HG03175 (cell line): Measurements from ENCODE around the gene PUS1.
"Not testable (repeated sequence)": the region's sequence is repeated elsewhere in the genome, so short reads cannot be mapped to it uniquely, and the experiment has no call there.

Source experiments
- ATAC-seq: cut with Tn5 transposase; IDR thresholded peaks from one replicate; pipeline ENCODE4 v1.9.1; 2021; ENCODE audit warnings: mild to moderate bottlenecking, moderate library complexity; ENCODE audit not compliant: unreplicated experiment

PUS1 gene

GRCh38 chr12:131933387-131933786 is 4.3 kb downstream of the PUS1 start:
- no peak for ATAC-seq

- ATAC-seq: no peak
Observed at GRCh38 chr12:131934535-131934934, 5.5 kb downstream of the PUS1 start.

GRCh38 chr12:131938082-131938481 is 9.0 kb downstream of the PUS1 start:
- no peak for ATAC-seq

- ATAC-seq: no peak
Observed at GRCh38 chr12:131939007-131939406, 9.9 kb downstream of the PUS1 start.

GRCh38 chr12:131940141-131940547 is 11.1 kb downstream of the PUS1 start:
- ATAC-seq: no peak

- ATAC-seq: no peak
Observed at GRCh38 chr12:131941116-131941986, 12.3 kb downstream of the PUS1 start.

- no peak for ATAC-seq
Observed at GRCh38 chr12:131941987-131942341, 12.9 kb downstream of the PUS1 start.

GRCh38 chr12:131942671-131943070 is 13.6 kb downstream of the PUS1 start:
- ATAC-seq: no peak

- no peak for ATAC-seq
Observed at GRCh38 chr12:131943389-131943788, 14.3 kb downstream of the PUS1 start.

- ATAC-seq: no peak
Observed at GRCh38 chr12:131943876-131944275, 14.8 kb downstream of the PUS1 start.

- ATAC-seq: no peak
Observed at GRCh38 chr12:131944601-131945251, 15.7 kb downstream of the PUS1 start.

- no peak for ATAC-seq
Observed at GRCh38 chr12:131946757-131947156, 17.7 kb downstream of the PUS1 start.

- no peak for ATAC-seq
Observed at GRCh38 chr12:131947482-131948027, 18.5 kb downstream of the PUS1 start.

- no peak for ATAC-seq
Observed at GRCh38 chr12:131948166-131948712, 19.2 kb downstream of the PUS1 start.

- not testable (repeated sequence) for ATAC-seq
Observed at GRCh38 chr12:131948713-131949430, 19.8 kb downstream of the PUS1 start.

- ATAC-seq: peak; percentile 90
Observed at GRCh38 chr12:131949431-131950181, 20.5 kb downstream of the PUS1 start, which contains the start of gene EP400. EP400 (plus strand) TSS chr12:131949942; CDS start chr12:131960620, 10,678 bp downstream.

GRCh38 chr12:131950182-131950913 is 21.3 kb downstream of the PUS1 start:
- peak; percentile 33 for ATAC-seq

GRCh38 chr12:131953810-131954209 is 24.7 kb downstream of the PUS1 start:
- ATAC-seq: not testable (repeated sequence)

GRCh38 chr12:131954460-131954859 is 25.4 kb downstream of the PUS1 start:
- ATAC-seq: not testable (repeated sequence)
